Progenitor cell of endocrine pancreas (in vitro differentiated cells): ENCODE results near the gene ABHD4. TPM values are rescaled to one million over a fixed set of nuclear protein-coding genes. Genes with fewer than 3 reads are reported as not detected.

Experiments used
- DNase-seq: peaks from one replicate; pipeline ENCODE4 v3.0.0; 2021; ENCODE audit warnings: low spot score; ENCODE audit not compliant: unreplicated experiment
- H3K27ac Mint-ChIP-seq: 2 replicates; pipeline ENCODE4 v1.8.0; 2021; ENCODE audit warnings: mild to moderate bottlenecking, moderate library complexity, mixed read lengths
- H3K27me3 Mint-ChIP-seq: 2 replicates; pipeline ENCODE4 v1.8.0; 2021; ENCODE audit warnings: mixed read lengths
- H3K36me3 Mint-ChIP-seq: 2 replicates; pipeline ENCODE4 v1.8.0; 2022; ENCODE audit warnings: mixed read lengths; ENCODE audit not compliant: insufficient read depth
- H3K4me1 Mint-ChIP-seq: 2 replicates; pipeline ENCODE4 v1.8.0; 2021; ENCODE audit warnings: low read depth, mixed read lengths
- H3K4me3 Mint-ChIP-seq: 2 replicates; pipeline ENCODE4 v1.8.0; 2021; ENCODE audit warnings: low read depth, mild to moderate bottlenecking, moderate library complexity, mixed read lengths
- H3K9me3 Mint-ChIP-seq: 2 replicates; pipeline ENCODE4 v1.8.0; 2021; ENCODE audit warnings: low read depth, mixed read lengths
- long read RNA-seq: library from polyadenylated mRNA; unstranded; transcript quantifications from one replicate; pipeline ENCODE4 v2.0.0, GENCODE V29; 2020
- total RNA-seq: library from RNA; stranded (reverse); gene quantifications from 2 replicates; pipeline ENCODE4 v1.2.1, GENCODE V29; 2021
- TF ChIP-seq, protein P1 (sequence below): fragments of 200-600 bp; sonication (generic); IDR thresholded peaks from one replicate; pipeline ENCODE4 v1.5.0; 2021; ENCODE audit warnings: antibody characterized with exemption, mild to moderate bottlenecking; ENCODE audit not compliant: unreplicated experiment

Gene ABHD4, protein sequence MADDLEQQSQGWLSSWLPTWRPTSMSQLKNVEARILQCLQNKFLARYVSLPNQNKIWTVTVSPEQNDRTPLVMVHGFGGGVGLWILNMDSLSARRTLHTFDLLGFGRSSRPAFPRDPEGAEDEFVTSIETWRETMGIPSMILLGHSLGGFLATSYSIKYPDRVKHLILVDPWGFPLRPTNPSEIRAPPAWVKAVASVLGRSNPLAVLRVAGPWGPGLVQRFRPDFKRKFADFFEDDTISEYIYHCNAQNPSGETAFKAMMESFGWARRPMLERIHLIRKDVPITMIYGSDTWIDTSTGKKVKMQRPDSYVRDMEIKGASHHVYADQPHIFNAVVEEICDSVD
- total RNA-seq = 25.6 and 30.5 TPM in 2 replicates
- long read RNA-seq, transcript ABHD4-203 (7 exons, 3,366 nt) = major isoform, 55 of 66 reads
- long read RNA-seq, partial matches to known transcripts = 5 of 66 reads
- long read RNA-seq, other reads (novel, unspliced or antisense) = 5 of 66 reads

DNA sequence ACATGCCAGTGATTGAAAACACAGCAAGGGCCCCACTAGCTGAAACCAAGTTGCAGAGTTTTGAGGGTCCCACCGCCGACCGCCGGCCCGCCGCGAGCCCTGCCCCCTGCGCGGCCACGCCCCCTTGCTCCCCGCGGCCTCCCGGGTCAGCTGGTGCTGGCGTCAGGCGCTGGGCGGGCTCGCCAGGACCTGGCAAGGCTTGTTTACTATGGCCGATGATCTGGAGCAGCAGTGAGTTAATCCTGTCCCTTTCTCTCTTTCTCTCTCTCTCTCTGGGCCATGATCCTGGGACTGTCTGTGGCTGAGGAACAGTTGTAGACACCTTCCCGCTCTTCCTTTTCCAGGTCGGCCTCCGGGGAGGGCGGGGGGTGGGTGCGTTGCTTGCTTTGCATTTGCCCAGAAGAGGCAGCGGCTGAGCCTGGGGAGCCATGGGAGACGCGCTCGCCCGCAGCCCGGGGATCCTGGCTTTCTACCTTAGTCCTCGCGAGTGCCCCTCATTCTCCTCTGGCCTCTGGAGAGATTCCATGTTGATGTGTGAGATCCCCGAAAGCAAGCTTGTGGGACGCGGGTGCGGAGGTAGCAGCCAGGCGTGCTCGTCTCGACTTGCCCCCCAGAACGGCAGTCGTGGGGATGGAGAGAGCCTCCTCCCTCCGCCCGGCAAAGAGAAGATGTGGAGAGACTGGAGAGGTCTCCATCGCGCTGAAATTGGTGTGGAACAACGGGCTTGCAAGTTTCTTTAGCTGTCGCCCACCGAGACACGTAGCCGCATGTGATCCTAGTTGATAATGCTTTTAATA lies at the start of gene ABHD4:
TSS of gene ABHD4 (plus strand) at position 202 of the 797 bp plus-strand sequence. CDS start at position 209, 7 bp downstream.
- peaks cover 18% of the 10 kb centered on the region for H3K4me1 Mint-ChIP-seq
- H3K27me3 Mint-ChIP-seq = peaks cover 3% of the 10 kb centered on the region
- H3K4me3 Mint-ChIP-seq = peak within 1 kb of the TSS; percentile 97
- H3K27ac Mint-ChIP-seq = peak within 1 kb of the TSS; percentile 96
- TF ChIP-seq, protein P1, sequence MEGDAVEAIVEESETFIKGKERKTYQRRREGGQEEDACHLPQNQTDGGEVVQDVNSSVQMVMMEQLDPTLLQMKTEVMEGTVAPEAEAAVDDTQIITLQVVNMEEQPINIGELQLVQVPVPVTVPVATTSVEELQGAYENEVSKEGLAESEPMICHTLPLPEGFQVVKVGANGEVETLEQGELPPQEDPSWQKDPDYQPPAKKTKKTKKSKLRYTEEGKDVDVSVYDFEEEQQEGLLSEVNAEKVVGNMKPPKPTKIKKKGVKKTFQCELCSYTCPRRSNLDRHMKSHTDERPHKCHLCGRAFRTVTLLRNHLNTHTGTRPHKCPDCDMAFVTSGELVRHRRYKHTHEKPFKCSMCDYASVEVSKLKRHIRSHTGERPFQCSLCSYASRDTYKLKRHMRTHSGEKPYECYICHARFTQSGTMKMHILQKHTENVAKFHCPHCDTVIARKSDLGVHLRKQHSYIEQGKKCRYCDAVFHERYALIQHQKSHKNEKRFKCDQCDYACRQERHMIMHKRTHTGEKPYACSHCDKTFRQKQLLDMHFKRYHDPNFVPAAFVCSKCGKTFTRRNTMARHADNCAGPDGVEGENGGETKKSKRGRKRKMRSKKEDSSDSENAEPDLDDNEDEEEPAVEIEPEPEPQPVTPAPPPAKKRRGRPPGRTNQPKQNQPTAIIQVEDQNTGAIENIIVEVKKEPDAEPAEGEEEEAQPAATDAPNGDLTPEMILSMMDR = no peak
- no peaks in the 10 kb centered on the region for H3K9me3 Mint-ChIP-seq
- DNase-seq = peak; percentile 66
- peaks cover 13% of the 10 kb centered on the region for H3K36me3 Mint-ChIP-seq

DNA sequence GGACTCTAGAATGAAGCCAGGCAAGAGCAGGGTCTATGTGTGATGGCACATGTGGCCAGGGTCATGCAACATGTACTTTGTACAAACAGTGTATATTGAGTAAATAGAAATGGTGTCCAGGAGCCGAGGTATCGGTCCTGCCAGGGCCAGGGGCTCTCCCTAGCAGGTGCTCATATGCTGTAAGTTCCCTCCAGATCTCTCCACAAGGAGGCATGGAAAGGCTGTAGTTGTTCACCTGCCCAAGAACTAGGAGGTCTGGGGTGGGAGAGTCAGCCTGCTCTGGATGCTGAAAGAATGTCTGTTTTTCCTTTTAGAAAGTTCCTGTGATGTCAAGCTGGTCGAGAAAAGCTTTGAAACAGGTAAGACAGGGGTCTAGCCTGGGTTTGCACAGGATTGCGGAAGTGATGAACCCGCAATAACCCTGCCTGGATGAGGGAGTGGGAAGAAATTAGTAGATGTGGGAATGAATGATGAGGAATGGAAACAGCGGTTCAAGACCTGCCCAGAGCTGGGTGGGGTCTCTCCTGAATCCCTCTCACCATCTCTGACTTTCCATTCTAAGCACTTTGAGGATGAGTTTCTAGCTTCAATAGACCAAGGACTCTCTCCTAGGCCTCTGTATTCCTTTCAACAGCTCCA lies 48.7 kb upstream of the ABHD4 start:
- peaks cover 13% of the 10 kb centered on the region for H3K4me1 Mint-ChIP-seq
- DNase-seq = no peak
- no peak overlapping the region for H3K27ac Mint-ChIP-seq
- H3K36me3 Mint-ChIP-seq = no peaks in the 10 kb centered on the region
- TF ChIP-seq, protein P1 = no peak
- no peaks in the 10 kb centered on the region for H3K9me3 Mint-ChIP-seq
- H3K4me3 Mint-ChIP-seq = no peak overlapping the region
- peaks cover 16% of the 10 kb centered on the region for H3K27me3 Mint-ChIP-seq

DNA sequence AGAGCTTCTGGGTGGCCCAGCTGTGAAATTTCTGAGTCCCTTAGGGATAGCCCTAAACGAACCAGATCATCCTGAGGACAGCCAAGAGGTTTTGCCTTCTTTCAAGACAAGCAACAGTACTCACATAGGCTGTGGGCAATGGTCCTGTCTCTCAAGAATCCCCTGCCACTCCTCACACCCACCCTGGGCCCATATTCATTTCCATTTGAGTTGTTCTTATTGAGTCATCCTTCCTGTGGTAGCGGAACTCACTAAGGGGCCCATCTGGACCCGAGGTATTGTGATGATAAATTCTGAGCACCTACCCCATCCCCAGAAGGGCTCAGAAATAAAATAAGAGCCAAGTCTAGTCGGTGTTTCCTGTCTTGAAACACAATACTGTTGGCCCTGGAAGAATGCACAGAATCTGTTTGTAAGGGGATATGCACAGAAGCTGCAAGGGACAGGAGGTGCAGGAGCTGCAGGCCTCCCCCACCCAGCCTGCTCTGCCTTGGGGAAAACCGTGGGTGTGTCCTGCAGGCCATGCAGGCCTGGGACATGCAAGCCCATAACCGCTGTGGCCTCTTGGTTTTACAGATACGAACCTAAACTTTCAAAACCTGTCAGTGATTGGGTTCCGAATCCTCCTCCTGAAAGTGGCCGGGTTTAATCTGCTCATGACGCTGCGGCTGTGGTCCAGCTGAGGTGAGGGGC lies 48.0 kb upstream of the ABHD4 start:
- Mint-ChIP-seq H3K36me3 (no peaks in the 10 kb centered on the region), H3K27ac (no peak overlapping the region), H3K9me3 (no peaks in the 10 kb centered on the region), H3K4me1 (peaks cover 13% of the 10 kb centered on the region), H3K4me3 (no peak overlapping the region), H3K27me3 (peaks cover 12% of the 10 kb centered on the region)
- TF ChIP-seq, protein P1 = no peak
- DNase-seq = no peak

DNA sequence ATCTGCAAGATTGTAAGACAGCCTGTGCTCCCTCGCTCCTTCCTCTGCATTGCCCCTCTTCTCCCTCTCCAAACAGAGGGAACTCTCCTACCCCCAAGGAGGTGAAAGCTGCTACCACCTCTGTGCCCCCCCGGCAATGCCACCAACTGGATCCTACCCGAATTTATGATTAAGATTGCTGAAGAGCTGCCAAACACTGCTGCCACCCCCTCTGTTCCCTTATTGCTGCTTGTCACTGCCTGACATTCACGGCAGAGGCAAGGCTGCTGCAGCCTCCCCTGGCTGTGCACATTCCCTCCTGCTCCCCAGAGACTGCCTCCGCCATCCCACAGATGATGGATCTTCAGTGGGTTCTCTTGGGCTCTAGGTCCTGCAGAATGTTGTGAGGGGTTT lies 46.5 kb upstream of the ABHD4 start:
- DNase-seq = no peak
- H3K27me3 Mint-ChIP-seq = peaks cover 3% of the 10 kb centered on the region

More for the DNA sequence above, 46.5 kb upstream of the ABHD4 start:
- Mint-ChIP-seq H3K4me3 (no peak overlapping the region), H3K36me3 (no peaks in the 10 kb centered on the region), H3K4me1 (peaks cover 14% of the 10 kb centered on the region), H3K9me3 (no peaks in the 10 kb centered on the region), H3K27ac (no peak overlapping the region)
- TF ChIP-seq, protein P1 = no peak
